Uterus (tissue), 2 donors: Measurements from ENCODE around the gene KIF17.

Experiments used
- CTCF ChIP-seq, 4 experiments: fragments of 200-600 bp in 2 of 4; fragments of 450-650 bp in 2 of 4; sonication (generic) in 2 of 4; IDR thresholded peaks; one replicate each; pipeline ENCODE4 v1.5.1; 2016 to 2019; ENCODE audit warnings: antibody characterized with exemption in 4 of 4, mild to moderate bottlenecking in 2 of 4, moderate library complexity in 1 of 4
- POLR2A ChIP-seq, 2 donors: fragments of 450-650 bp; IDR thresholded peaks; one replicate each; pipeline ENCODE4 v1.6.1; 2016; ENCODE audit warnings: antibody characterized with exemption in 2 of 2, mild to moderate bottlenecking in 1 of 2, moderate library complexity in 1 of 2

DNA sequence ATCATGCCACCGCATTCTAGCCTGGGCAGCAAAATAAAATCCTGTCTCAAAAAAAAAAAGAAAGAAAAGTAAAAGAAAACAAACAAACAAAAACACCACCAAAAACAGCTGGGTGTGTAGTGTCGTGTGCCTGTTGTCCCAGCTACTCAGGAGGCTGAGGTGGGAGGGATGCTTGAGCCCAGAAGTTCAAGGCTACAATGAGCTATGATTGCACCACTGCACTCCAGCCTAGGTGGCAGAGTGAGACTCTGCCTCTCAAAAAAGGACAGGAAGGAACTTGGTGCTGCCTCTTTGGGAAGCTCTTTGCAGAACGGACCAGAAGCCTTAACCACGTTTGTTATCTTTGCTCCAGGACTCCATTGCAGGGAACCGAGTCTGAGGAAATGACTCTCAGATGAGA is 11.0 kb downstream of the KIF17 start:
- TF ChIP-seq CTCF (IDR thresholded peaks at IDR 0.05) (no peak), POLR2A (IDR thresholded peaks at IDR 0.05) (no peak)
